IgD-negative memory B cell (primary cell): ENCODE data around the gene ASPDH. TPM values are rescaled to one million over a fixed set of nuclear protein-coding genes. Genes with fewer than 3 reads are reported as not detected.

Experiments used
- H3K27ac Mint-ChIP-seq, 3 donors: one replicate each; pipeline ENCODE4 v1.8.0; 2020 to 2022; ENCODE audit warnings: mild to moderate bottlenecking in 3 of 3, mixed read lengths in 3 of 3, moderate library complexity in 1 of 3
- H3K27me3 Mint-ChIP-seq: one replicate; pipeline ENCODE4 v1.8.0; 2021; ENCODE audit warnings: mixed read lengths
- H3K36me3 Mint-ChIP-seq: one replicate; pipeline ENCODE4 v1.8.0; 2020; ENCODE audit warnings: mild to moderate bottlenecking, mixed read lengths
- H3K4me1 Mint-ChIP-seq, 3 donors: one replicate each; pipeline ENCODE4 v1.8.0; 2020 to 2022; ENCODE audit warnings: mixed read lengths in 3 of 3, mild to moderate bottlenecking in 1 of 3
- H3K4me3 Mint-ChIP-seq, 4 donors: one replicate each; pipeline ENCODE4 v1.8.0; 2020 to 2022; ENCODE audit warnings: mild to moderate bottlenecking in 4 of 4, mixed read lengths in 4 of 4, moderate library complexity in 3 of 4
- H3K9me3 Mint-ChIP-seq, 3 donors: one replicate each; pipeline ENCODE4 v1.8.0; 2020 to 2021; ENCODE audit warnings: mixed read lengths in 3 of 3, mild to moderate bottlenecking in 1 of 3
- polyA plus RNA-seq: library from polyadenylated mRNA; unstranded; fragments of 300-500 nt; fragmentation: Illumina TruSeq; gene quantifications from one replicate; pipeline ENCODE4 v1.2.3, GENCODE V29; 2021

The ASPDH gene
- polyA plus RNA-seq, 1 donor from 2014 or later, result not detected

DNA sequence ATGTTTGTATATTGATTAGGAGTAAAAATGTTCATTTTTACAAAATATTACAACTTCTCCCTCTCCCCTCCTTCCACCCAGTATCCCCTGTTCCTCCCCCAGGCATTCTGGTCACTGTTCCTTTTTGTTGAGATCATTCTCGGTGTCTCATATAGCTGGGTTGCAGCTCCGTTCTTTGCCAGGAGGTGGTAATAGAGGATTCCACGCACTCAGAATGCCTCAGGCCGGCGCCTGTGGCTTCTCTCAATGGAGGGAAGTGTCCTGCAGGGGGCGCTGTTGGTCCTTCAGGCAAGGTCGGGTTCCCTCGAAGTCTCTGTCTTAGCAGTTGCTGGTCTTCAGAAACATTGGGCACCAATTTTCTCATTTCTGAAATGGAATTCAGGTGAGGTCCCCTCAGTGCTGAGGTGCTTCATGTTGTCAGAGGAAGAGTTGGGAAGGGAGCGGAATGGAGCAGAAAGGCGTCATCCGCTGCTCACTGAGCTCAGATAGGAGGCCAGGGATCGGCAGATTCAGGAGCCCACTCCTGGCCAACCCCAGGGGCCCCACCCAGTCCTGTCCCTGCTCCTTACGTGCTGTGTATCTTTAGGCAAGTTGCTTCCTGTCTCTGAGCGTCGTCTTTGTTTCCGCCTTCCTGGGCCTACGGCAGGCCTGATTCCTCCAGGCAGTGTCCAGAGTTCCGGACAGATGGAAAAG lies 26.7 kb downstream of the ASPDH start:
- H3K4me3 Mint-ChIP-seq, result no peak overlapping the region
- no peaks in the 10 kb centered on the region for H3K9me3 Mint-ChIP-seq
- H3K27ac Mint-ChIP-seq, result peak overlapping the region in 1 of 3 donors; percentile 48
- H3K27me3 Mint-ChIP-seq, result no peaks in the 10 kb centered on the region
- H3K4me1 Mint-ChIP-seq, result peaks cover 0 to 10% (median 8%) of the 10 kb centered on the region in 3 donors
- peaks cover 6% of the 10 kb centered on the region for H3K36me3 Mint-ChIP-seq

DNA sequence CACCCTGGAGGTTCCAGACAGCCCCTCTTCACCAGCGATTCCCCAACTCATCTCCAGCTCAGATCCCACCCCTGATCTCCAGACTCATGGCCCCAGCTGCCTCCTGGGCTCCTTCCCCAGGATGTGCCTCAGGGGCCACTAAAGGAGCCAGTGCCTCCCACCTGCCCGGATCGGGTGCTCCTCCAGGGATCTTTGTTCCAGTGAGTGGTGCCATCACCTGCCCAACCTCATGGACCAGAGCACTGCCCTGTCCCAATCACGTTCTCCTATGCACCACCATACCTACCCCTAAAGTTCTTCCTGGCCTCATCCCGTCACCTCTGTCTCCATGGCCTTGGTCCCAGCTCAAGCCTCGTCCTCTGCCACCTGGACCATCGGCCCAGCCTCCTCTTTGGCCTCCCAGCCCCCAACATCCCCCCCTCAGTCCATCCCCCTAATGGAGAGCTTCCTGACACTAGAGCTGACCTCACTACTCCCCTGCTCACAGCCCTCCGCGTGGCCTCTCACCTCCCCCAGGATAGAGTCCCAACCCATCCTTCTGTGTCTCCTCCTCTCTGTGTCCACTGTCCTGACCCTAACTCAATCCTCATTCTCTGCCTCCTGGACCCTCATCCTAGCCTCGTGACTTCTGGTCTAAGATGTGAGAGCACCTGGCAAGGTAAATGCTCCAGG lies 28.3 kb downstream of the ASPDH start:
- no peak overlapping the region for H3K4me3 Mint-ChIP-seq
- H3K36me3 Mint-ChIP-seq, result peaks cover 8% of the 10 kb centered on the region
- H3K4me1 Mint-ChIP-seq, result peaks cover 0 to 4% (median 1%) of the 10 kb centered on the region in 3 donors
- no peaks in the 10 kb centered on the region for H3K9me3 Mint-ChIP-seq
- H3K27me3 Mint-ChIP-seq, result no peaks in the 10 kb centered on the region
- peak overlapping the region in 2 of 3 donors; percentile 35 to 89 for H3K27ac Mint-ChIP-seq

DNA sequence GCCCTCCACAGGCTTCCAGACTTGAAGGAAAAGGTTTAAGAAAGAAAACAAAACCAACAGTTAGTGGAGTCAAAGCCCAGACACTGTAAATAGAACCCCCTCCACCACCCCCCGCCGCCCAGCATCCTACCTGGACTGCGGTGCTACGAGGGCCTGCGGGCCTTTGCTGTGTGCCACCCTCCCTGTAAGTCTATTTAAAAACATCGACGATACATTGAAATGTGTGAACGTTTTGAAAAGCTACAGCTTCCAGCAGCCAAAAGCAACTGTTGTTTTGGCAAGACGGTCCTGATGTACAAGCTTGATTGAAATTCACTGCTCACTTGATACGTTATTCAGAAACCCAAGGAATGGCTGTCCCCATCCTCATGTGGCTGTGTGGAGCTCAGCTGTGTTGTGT lies 30.8 kb downstream of the ASPDH start:
- Mint-ChIP-seq H3K27me3 (no peaks in the 10 kb centered on the region), H3K9me3 (no peaks in the 10 kb centered on the region), H3K4me3 (no peak overlapping the region), H3K36me3 (peaks cover 6% of the 10 kb centered on the region), H3K27ac (peak overlapping the region in 1 of 3 donors; percentile 39), H3K4me1 (peaks cover 2 to 7% (median 3%) of the 10 kb centered on the region in 3 donors)

DNA sequence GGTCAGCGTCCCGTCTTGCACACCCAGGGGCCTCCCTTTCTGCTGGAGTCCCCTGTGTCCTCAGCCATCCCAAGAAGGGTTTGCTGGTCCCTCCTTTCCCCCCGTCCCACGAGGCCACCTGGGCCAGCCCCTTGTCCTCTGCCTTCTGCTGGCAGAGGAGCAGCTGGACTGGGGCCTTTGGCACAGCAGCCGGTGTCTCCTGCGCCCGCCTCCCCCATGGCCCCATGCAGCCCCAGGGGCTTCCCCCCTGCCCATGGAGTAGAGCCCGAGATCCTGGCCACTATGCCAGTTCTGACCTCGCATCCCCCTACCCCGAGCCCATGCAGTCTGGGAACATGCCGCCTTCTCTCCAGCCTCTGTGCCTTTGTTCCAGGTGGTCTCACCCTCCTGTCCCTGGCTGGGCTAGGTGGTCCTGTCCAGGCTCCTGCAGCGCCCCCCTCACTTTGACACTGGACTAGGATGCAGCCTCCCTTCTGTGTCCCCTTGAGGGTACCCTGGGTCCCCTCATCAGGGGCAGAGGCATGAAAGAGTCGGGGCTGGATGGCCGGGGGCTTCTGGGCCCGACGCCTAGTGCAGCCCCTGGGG lies 31.4 kb downstream of the ASPDH start:
- H3K36me3 Mint-ChIP-seq, result peaks cover 6% of the 10 kb centered on the region
- no peak overlapping the region for H3K4me3 Mint-ChIP-seq
- H3K9me3 Mint-ChIP-seq, result no peaks in the 10 kb centered on the region
- H3K27me3 Mint-ChIP-seq, result no peaks in the 10 kb centered on the region
- H3K27ac Mint-ChIP-seq, result peak overlapping the region in 1 of 3 donors; percentile 39
- peaks cover 8 to 13% (median 8%) of the 10 kb centered on the region in 3 donors for H3K4me1 Mint-ChIP-seq

DNA sequence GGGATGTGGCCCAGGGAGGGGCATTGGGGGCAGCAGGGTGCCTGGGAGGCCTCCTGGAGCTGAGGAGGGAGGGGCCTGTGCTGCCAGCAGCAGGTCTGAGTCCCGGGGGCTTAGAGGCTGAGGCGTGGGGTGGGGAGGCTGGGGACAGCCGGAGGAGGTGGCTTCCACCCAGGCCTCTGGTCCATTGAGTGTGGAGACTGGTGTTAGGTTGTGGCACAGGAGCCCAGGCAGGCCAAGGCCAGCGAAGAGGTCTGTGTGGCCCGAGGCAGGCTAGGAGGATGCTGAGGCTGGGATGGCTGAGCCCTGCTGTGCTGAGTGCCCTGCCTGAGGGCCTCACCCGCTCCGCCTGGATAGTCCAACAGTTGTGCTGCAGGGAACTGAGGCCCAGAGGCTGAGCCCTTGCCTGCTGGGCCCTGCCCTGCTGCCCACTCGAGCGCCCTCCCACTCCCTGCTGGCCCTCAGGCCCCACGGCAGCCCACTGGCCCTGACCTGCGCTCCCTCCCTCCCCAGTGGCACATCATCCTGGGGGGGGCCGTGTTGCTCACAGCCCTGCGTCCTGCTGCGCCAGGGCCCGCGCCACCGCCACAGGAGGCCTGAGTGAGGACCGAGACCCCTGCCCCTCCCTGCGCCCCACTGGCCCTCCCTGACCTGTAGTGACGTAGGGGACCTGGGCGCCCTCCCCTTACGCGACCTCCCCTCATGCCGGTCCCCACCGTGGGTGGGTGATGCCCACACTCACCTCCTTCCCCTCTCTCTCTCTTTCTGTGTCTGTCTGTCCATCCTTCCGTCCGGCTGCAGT lies 32.2 kb downstream of the ASPDH start:
- Mint-ChIP-seq H3K36me3 (peaks cover 6% of the 10 kb centered on the region), H3K4me1 (peaks cover 8 to 15% (median 10%) of the 10 kb centered on the region in 3 donors), H3K27ac (no peak overlapping the region), H3K4me3 (no peak overlapping the region), H3K27me3 (no peaks in the 10 kb centered on the region), H3K9me3 (no peaks in the 10 kb centered on the region)

DNA sequence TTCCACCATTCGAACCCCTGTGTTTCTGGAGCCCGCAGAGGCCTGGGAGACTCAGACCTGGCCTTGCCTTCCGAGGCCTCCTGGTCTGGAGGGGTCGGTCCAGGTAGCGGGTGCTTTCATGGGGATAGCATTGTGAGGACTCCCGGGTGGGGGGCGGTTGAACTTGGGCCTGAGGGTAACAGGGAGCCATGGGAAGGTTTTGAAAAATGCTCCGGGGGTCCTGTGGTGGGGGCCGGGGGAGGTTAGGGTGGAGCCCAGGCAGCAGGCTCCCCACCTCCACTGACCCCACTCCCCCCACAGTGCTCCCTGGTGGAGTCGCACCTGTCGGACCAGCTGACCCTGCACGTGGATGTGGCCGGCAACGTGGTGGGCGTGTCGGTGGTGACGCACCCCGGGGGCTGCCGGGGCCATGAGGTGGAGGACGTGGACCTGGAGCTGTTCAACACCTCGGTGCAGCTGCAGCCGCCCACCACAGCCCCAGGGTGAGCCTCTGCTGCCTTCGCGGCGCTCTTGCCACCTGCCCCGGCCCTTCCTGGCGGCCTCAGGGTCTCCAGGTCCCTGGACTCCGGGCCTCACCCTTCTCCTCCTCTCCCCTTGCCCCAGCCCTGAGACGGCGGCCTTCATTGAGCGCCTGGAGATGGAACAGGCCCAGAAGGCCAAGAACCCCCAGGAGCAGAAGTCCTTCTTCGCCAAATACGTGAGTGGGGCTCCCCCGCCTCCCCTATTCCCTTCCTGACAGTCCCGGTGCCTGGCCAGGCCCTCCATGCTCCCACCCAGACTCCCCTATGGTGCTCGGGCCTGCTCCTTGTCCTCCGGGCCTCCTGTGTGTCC lies 33.2 kb downstream of the ASPDH start:
- H3K9me3 Mint-ChIP-seq, result no peaks in the 10 kb centered on the region
- H3K4me1 Mint-ChIP-seq, result peaks cover 8 to 15% (median 10%) of the 10 kb centered on the region in 3 donors
- no peak overlapping the region for H3K4me3 Mint-ChIP-seq
- H3K27me3 Mint-ChIP-seq, result no peaks in the 10 kb centered on the region
- peaks cover 6% of the 10 kb centered on the region for H3K36me3 Mint-ChIP-seq
- H3K27ac Mint-ChIP-seq, result no peak overlapping the region

DNA sequence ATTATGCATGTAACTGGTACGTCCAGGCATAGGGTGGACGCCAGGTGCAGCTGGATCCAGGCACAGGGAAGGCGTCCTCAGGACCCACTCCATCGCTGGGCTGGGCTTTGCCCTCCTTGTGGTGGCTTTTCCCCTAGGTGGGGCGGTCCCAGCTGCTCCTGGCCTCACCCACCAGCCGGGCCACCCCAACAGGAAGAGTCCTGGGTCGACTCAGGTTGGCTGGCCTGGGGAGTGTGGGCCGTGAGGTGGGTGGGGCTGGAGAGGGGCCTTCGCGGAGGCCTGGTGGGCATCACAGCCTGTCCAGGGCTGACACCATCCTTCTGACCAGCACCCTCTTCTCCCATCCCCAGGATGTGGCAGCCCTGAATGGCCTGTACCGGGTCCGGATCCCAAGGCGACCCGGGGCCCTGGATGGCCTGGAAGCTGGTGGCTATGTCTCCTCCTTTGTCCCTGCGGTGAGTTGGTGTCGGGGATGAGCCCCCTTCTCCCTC lies 33.9 kb downstream of the ASPDH start:
- Mint-ChIP-seq H3K27ac (no peak overlapping the region), H3K27me3 (no peaks in the 10 kb centered on the region), H3K4me3 (no peak overlapping the region), H3K36me3 (peaks cover 6% of the 10 kb centered on the region), H3K4me1 (peaks cover 8 to 15% (median 11%) of the 10 kb centered on the region in 3 donors), H3K9me3 (no peaks in the 10 kb centered on the region)

DNA sequence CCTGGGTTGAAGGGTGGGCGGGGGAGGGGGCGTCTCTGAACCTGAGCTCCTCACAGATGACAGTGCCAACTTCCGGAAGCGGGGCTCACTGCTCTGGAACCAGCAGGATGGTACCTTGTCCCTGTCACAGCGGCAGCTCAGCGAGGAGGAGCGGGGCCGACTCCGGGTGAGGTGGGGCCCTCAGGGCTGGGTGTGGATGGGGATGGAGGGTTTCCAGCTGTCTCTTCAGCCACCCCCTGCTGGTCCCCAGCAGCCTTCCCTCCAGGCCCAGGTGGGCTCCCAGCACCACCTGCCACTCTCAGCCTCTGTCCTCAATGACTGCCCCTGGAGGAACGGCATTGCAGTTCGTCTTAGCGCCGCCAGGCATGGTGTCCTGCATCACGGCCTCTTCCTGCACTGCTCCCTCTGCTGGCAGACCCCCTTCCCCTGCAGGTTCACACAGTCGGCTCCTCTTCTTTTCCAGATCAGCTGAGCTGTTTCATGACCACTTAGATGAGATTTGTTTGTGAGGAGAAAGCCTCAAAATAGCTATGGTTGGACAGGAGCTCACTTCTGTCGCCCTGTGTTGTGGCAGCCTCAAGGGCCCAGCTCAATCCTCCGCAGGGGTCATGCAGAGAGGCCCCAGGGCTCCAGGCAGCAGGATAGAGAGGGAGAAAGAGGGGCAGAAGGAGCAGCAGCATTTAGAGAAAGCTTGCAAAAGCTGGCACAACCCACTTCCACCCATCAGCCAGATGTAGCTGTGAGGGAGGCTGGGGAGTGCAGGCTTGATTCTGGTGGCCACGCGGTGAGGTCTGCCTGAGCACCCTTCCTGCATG lies 34.6 kb downstream of the ASPDH start:
- Mint-ChIP-seq H3K4me1 (peaks cover 8 to 15% (median 11%) of the 10 kb centered on the region in 3 donors), H3K27ac (peak overlapping the region in 2 of 3 donors; percentile 65 to 87), H3K4me3 (peak overlapping the region in 3 of 4 donors; percentile 17 to 55 (median 20)), H3K27me3 (no peaks in the 10 kb centered on the region), H3K9me3 (no peaks in the 10 kb centered on the region), H3K36me3 (peaks cover 6% of the 10 kb centered on the region)

DNA sequence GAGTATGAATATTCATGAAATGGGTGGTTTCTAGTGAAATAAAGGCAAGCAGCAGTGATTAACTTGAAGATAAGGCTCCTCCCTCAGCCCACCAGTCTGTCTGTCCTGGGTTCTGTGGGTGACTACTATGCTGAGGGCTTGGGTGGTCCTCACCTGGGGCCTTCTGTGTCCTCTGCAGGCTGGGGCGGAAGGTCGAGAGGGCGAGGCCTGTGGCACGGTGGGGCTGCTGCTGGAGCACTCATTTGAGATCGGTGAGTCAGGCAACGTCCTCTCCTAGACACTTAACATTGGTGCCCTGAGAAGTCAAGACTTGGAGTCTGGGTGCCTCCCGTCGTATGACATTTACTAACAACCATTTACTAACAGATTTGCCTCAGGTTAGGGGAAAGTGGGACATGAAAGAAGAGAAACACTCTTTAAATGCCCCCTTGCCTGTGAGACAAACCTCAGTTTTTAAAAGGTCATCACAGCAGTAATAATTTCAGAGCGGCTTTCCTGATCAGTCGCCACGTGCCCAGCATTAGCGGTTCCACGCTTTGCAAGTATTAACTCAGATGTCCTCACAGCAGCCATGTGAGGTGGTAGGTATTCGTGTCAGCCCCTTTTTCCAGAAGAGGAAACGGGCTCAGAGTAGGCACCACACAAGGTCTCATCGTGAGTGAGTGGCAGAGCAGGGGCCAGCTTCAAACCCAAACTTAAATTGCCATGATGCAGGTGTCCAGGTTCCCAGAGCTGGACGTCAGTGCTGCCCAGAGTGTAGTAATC lies 35.8 kb downstream of the ASPDH start:
- Mint-ChIP-seq H3K4me1 (peaks cover 8 to 14% (median 11%) of the 10 kb centered on the region in 3 donors), H3K9me3 (no peaks in the 10 kb centered on the region), H3K27me3 (no peaks in the 10 kb centered on the region), H3K4me3 (peak overlapping the region; percentile 94 to 100 (median 98)), H3K27ac (peak overlapping the region in 2 of 3 donors; percentile 96 to 98), H3K36me3 (peaks cover 2% of the 10 kb centered on the region)

DNA sequence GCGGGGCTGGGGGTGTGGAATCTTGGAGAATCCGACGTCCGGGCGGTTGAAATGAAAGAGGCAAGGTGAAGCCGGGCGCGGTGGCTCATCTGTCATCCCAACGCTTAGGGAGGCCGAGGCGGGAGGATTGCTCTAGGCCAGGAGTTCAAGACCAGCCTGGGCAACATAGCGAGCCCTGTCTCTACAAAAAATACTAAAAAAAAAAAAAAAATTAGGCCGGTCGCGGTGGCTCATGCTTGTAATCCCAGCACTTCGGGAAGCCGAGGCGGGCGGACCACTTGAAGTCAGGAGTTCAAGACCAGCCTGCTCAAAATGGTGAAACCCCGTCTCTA lies 36.8 kb downstream of the ASPDH start:
- Mint-ChIP-seq H3K9me3 (no peaks in the 10 kb centered on the region), H3K36me3 (peaks cover 2% of the 10 kb centered on the region), H3K27ac (peak overlapping the region; percentile 96 to 98 (median 98)), H3K4me3 (peak overlapping the region; percentile 94 to 100 (median 98)), H3K27me3 (no peaks in the 10 kb centered on the region), H3K4me1 (peaks cover 8 to 14% (median 11%) of the 10 kb centered on the region in 3 donors)

DNA sequence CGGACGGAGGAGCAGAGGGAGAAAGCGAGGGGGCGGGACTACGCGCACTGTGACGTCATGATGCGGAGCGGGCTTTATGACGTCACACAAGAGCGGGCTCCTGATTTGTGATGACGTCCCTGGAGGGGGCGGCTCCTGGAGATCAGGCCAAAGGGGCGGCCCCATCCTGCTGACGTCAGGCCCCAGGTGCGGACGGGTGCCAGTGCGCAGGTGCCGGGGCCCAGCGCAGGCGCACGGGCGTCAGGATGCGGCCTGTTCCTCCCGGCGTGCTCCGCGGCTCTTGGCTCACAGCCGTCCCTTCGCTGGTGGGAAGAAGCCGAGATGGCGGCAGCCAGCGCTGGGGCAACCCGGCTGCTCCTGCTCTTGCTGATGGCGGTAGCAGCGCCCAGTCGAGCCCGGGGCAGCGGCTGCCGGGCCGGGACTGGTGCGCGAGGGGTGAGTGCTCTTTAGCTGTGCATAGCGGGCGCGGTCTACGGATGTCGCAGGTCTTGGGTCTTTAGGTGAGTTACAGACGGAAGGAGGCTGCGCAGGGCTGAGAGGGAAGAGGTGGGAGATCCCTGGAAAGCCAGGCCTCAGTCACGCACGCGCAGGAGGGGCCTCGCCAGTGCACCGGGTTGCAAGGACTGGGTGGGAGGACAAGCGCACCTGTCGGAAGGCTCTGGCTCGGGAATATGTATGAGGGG lies 37.3 kb downstream of the ASPDH start, which contains the start of the genes EMC10 and GARIN5A:
EMC10 (plus strand) TSS at position 284 of the 683 bp plus-strand sequence; CDS start at position 322, 38 bp downstream.
GARIN5A (minus strand) TSS at position 625 of the 683 bp plus-strand sequence; CDS start at position 165, 460 bp downstream.
- peaks cover 8 to 14% (median 11%) of the 10 kb centered on the region in 3 donors for H3K4me1 Mint-ChIP-seq

DNA sequence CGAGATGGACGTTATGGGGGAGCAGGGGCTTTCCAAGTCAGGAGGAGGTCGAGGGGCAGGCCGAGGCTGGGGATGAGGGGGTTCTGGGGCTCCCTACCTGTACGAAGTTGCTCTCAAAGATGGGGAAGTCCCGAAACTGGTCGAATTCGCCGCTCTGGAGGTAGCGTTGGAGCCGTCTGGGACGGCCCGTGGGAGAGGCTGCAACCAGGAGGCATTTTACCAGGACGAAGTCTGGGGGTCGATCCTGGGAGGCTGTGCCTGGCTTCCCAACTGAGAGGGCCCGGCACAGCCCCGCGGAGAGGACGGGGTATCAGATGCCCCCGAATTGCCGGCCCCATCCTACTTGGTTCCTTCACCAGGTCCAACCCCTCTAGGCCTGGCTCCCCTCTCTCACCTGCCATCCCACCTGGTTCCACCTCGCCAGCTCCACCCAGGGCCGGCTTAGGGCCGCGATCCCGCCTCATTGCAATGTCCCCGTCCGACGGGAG lies 37.9 kb downstream of the ASPDH start:
- Mint-ChIP-seq H3K27ac (peak overlapping the region; percentile 96 to 98 (median 98)), H3K9me3 (no peaks in the 10 kb centered on the region), H3K4me1 (peaks cover 8 to 14% (median 10%) of the 10 kb centered on the region in 3 donors), H3K36me3 (no peaks in the 10 kb centered on the region), H3K27me3 (no peaks in the 10 kb centered on the region), H3K4me3 (peak overlapping the region; percentile 94 to 100 (median 98))

More for the DNA sequence above, 37.3 kb downstream of the ASPDH start, which contains the start of the genes EMC10 and GARIN5A:
- H3K27me3 Mint-ChIP-seq, result no peaks in the 10 kb centered on the region
- H3K9me3 Mint-ChIP-seq, result no peaks in the 10 kb centered on the region
- H3K4me3 Mint-ChIP-seq, result peak within 1 kb of the TSS; percentile 94 to 100 (median 98)
- H3K27ac Mint-ChIP-seq, result peak within 1 kb of the TSS; percentile 96 to 98 (median 98)
- peaks cover 2% of the 10 kb centered on the region for H3K36me3 Mint-ChIP-seq
